ENCODE data around the gene NFATC2.

DNA sequence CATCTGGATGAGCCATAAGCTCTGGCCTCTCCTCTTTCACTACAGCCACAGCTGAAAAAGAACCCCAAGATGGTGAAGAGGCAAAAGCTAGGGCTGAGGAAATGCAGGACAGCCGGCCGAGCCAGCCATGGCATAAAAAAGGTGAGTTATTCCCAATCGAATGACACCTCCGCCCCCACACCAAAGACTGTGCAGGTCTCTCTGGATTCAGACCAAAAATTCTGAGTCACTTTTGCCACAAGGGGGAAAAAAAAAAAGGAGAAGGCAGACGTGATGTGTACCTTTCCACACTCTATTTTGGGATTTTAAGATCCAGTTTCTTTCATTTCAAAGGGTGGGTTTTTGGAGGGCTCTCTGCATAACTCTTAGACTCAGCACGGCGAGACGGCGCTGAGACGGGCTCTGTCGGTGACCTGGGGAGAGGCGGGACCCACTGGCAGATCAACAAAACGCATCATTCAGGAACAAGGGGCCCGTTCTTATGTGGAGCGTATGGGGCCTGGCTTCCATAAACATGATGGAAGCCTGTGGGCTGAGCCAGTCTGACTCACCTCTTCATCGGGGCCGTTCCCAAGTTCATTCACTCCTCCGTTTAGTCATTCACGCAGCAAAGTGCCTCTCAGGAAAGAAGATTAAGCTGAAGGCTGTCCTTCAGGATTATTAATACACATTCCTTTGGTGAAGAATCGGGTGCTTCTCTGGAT lies 54.8 kb downstream of the NFATC2 start:
- TF ChIP-seq, protein P1, sequence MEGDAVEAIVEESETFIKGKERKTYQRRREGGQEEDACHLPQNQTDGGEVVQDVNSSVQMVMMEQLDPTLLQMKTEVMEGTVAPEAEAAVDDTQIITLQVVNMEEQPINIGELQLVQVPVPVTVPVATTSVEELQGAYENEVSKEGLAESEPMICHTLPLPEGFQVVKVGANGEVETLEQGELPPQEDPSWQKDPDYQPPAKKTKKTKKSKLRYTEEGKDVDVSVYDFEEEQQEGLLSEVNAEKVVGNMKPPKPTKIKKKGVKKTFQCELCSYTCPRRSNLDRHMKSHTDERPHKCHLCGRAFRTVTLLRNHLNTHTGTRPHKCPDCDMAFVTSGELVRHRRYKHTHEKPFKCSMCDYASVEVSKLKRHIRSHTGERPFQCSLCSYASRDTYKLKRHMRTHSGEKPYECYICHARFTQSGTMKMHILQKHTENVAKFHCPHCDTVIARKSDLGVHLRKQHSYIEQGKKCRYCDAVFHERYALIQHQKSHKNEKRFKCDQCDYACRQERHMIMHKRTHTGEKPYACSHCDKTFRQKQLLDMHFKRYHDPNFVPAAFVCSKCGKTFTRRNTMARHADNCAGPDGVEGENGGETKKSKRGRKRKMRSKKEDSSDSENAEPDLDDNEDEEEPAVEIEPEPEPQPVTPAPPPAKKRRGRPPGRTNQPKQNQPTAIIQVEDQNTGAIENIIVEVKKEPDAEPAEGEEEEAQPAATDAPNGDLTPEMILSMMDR (IDR thresholded peaks at IDR 0.05; ENCODE audit: poor library complexity, severe bottlenecking), result no peak
- TF ChIP-seq EP300 (conservative IDR thresholded peaks at IDR 0.05; ENCODE audit: poor library complexity, severe bottlenecking) (no peak), EZH2 (IDR thresholded peaks at IDR 0.05; ENCODE audit: borderline replicate concordance, insufficient read depth, low read length, poor library complexity, severe bottlenecking) (no peak), RAD21 (conservative IDR thresholded peaks at IDR 0.05) (no peak)
- TF ChIP-seq, protein P2, sequence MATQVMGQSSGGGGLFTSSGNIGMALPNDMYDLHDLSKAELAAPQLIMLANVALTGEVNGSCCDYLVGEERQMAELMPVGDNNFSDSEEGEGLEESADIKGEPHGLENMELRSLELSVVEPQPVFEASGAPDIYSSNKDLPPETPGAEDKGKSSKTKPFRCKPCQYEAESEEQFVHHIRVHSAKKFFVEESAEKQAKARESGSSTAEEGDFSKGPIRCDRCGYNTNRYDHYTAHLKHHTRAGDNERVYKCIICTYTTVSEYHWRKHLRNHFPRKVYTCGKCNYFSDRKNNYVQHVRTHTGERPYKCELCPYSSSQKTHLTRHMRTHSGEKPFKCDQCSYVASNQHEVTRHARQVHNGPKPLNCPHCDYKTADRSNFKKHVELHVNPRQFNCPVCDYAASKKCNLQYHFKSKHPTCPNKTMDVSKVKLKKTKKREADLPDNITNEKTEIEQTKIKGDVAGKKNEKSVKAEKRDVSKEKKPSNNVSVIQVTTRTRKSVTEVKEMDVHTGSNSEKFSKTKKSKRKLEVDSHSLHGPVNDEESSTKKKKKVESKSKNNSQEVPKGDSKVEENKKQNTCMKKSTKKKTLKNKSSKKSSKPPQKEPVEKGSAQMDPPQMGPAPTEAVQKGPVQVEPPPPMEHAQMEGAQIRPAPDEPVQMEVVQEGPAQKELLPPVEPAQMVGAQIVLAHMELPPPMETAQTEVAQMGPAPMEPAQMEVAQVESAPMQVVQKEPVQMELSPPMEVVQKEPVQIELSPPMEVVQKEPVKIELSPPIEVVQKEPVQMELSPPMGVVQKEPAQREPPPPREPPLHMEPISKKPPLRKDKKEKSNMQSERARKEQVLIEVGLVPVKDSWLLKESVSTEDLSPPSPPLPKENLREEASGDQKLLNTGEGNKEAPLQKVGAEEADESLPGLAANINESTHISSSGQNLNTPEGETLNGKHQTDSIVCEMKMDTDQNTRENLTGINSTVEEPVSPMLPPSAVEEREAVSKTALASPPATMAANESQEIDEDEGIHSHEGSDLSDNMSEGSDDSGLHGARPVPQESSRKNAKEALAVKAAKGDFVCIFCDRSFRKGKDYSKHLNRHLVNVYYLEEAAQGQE (IDR thresholded peaks at IDR 0.05; ENCODE audit: borderline replicate concordance), result no peak
